HG03060 (cell line): ENCODE measurements around the gene FGF12.
A peak's percentile ranks its signal among the peaks of the same experiment; 100 is the strongest.

Experiments used
- ATAC-seq: cut with Tn5 transposase; IDR thresholded peaks from one replicate; pipeline ENCODE4 v1.9.1; 2021; ENCODE audit warnings: low read depth, moderate number of reproducible peaks; ENCODE audit not compliant: unreplicated experiment

FGF12 gene

GRCh38 chr3:192514081-192514753, 213.1 kb downstream of the FGF12 start:
- no peak for ATAC-seq

DNA sequence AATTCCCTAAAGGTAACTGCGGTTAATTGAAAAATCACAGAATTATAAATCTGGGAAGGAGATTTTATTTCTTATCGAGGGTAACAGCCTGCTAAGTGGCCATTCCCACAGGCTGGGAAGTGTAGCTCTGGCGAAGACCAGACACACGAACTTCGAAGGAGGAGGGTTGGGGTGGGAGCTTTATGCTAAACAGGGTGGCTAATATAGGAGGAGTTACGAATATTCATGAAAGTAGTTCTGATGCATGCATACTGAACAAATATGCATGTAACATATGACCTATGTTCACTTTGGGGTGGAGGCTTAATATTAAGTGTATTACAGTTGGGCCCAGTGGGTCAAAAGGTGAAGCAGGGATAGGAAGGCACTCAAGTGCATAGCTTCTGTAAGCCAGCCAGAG, 221.6 kb downstream of the FGF12 start:
- no peak for ATAC-seq

- no peak for ATAC-seq
Observed at GRCh38 chr3:192501401-192501800, 225.9 kb downstream of the FGF12 start.

- no peak for ATAC-seq
Observed at GRCh38 chr3:192496905-192497587, 230.3 kb downstream of the FGF12 start.

- ATAC-seq, result peak; percentile 90
Observed at GRCh38 chr3:192494174-192494573, 233.2 kb downstream of the FGF12 start.

GRCh38 chr3:192490720-192491119, 236.6 kb downstream of the FGF12 start:
- ATAC-seq, result no peak

DNA sequence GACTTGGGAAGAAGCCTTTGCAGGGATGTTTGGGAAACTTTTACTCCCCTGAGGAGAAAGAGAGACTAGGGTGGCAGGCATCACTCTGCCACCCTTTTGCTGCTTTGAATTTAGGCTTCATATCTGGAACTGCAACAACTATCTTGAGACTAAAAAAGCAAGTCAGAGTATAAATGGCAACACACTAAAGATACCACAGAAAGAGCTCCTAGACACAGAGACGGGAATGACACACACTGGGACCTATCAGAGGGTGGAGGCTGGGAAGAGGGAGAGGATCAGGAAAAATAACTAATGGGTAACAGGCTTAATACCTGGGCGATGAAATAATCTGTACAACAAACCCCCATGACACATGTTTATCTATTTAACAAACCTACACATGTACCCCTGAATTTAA, 237.8 kb downstream of the FGF12 start:
- ATAC-seq, result no peak

DNA sequence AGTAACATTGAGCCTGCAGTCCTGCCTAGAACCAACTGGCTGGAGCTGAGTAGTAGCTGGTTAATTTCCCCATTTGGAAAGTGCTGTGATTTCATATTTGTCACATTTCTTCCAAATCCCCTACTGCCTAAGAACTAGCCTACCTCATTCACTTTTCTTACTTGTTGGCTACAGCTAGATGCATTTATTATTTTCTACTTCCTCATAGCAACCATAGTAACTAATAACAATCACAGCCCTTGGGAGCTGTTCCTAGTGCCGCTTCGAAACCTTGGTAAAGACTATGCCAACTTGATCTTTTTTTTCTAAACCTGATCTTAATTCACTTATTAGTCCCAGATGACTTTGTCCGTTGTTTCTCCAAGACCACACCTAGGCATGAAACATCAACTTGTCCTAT, 240.3 kb downstream of the FGF12 start:
- no peak for ATAC-seq

- ATAC-seq, result no peak
Observed at GRCh38 chr3:192482809-192483208, 244.5 kb downstream of the FGF12 start.

- no peak for ATAC-seq
Observed at GRCh38 chr3:192482391-192482790, 244.9 kb downstream of the FGF12 start.

DNA sequence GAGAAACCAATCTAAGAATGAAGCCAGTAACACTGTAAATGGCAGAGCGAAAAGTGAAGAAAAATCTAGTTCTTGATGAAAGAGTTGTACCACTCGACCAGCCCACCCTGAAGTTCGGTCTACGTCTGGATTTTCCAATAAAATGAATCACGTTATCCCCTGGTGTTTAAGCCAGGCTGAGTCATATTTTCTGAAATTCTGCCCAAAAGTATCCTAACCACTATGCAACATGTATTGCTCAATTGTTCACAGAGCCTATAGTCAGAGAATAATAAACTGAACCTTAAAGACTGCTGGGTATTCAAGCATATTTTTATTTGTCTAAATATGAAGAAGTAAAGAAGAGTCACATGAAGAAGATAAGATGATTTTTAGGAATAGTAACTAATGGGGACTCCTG, 245.7 kb downstream of the FGF12 start:
- no peak for ATAC-seq

- peak; percentile 91 for ATAC-seq
Observed at GRCh38 chr3:192467230-192468140, 259.9 kb downstream of the FGF12 start.

DNA sequence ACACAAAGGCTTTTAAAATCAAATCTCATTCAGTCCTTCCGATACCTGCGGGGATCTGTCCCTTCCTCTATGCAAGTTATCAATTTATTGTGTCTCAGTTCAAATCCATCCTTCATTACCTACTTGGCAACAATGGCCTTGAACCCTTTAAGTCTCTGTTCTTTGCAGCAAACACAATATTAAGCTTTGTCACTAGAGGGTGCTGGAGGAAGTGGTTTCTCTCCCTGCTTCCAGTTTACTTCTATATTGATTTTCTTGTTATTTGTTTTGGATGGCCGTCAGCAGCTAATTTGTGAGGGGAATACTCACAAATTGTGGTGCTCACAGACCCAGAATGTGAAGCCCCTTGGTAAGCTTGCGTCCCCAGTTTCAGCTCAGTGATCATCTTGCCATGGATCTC, 278.3 kb downstream of the FGF12 start:
- no peak for ATAC-seq

- ATAC-seq, result no peak
Observed at GRCh38 chr3:192445770-192446644, 281.3 kb downstream of the FGF12 start.

- no peak for ATAC-seq
Observed at GRCh38 chr3:192444791-192445106, 282.6 kb downstream of the FGF12 start.

DNA sequence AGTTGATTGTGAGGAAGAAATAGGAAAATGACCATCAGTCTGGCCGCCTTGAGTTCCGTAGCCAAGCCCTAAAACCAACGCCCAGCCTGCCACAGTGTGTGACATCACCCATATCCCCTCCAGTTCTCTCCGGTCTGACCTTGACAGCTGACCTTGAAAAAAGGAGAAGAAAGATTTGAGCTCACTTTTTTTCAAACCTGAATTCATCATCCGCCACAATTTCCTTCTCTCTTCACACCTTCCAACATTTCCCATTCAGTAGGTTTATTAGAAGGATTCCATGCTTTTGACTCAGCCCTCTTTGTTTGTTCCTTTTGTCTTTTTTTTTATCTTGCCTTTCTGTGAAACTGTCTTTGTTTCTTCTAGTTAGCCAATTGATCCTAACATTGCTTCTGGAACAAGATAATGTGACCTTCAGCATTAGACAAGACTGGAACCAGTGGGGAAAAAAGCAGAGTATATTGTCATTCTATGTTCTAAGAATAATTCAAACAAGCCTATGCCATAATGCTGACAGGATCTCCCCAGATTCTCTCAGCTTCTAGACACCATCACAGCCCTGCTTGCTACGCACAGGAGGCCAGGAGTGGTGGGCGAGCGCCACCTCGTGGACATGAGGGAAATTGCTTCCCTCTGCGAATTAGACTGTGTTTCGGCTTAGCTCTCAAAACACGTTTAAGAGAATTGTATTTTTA, 283.1 kb downstream of the FGF12 start:
- peak; percentile 98 for ATAC-seq

DNA sequence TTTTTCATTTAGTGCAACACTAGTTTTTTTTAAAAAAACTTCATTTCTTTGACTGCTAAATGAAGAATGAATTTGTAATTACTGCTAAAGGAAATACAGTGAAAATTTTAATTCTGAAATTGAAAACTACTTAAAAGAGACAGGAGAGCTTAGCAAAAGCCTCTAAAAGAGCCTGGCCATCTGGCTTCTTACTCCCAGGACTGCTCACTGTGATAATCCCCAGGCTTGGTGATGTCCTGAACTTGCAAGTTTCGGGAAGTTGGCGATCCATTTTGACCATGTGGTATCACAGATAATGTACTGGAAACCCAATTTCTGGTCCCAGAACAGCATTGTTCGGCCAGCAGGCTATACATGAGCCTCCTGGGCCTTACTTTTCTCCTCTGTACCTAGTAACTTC, 292.1 kb downstream of the FGF12 start:
- ATAC-seq, result no peak

- ATAC-seq, result no peak
Observed at GRCh38 chr3:192434186-192434585, 293.2 kb downstream of the FGF12 start.

DNA sequence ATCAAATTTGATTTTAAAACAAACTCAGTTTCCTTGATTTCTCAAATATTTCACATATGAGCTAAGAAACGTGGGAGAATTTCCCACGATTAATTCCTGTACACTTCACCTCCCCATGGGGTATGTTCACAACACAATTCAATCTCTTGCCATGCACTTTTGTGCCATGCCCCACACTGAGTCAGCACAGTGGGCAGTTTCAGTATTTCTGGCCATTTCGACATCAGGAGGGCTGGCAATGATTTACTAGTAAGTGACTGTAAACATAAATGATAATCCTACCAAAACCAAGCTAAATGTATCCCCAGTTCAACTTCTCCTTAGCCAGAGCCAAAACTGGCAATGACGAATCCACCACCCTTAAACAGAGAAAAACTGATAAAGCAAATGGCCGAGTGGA, 293.6 kb downstream of the FGF12 start:
- ATAC-seq, result no peak

GRCh38 chr3:192422997-192423342, 304.4 kb downstream of the FGF12 start:
- no peak for ATAC-seq
